ENCODE results near the gene DNAH2.

DNAH2 gene

DNA sequence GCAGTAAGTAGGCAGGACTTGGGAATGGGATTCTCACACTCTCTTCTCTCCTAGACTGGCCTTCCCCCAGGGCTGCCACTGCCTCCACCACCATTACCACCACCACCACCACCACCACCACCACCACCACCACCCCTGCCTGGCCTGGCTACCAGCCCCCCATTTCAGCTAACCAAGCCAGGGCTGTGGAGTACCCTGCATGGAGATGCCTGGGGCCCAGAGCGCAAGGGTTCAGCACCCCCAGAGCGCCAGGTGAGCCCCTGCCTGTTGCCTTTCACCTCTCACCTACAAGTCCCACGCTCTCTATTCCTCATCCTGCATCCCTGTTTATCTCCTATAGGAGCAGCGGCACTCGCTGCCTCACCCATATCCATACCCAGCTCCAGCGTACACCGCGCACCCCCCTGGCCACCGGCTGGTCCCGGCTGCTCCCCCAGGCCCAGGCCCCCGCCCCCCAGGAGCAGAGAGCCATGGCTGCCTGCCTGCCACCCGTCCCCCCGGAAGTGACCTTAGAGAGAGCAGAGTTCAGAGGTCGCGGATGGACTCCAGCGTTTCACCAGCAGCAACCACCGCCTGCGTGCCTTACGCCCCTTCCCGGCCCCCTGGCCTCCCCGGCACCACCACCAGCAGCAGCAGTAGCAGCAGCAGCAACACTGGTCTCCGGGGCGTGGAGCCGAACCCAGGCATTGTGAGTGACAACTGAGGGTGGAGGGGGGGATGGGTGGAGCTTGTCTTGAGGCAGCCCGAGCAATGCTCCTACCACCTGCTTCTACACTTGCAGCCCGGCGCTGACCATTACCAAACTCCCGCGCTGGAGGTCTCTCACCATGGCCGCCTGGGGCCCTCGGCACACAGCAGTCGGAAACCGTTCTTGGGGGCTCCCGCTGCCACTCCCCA lies 129.5 kb downstream of the DNAH2 start:
- H3K36me3 ChIP-seq (ENCODE audit: insufficient read depth, low read length) = peaks cover 67% of the 10 kb centered on the region
- H3K27ac ChIP-seq = no peak overlapping the region
- no peak for DNase-seq (ENCODE audit: low read depth, low spot score)
- no peak overlapping the region for H3K9ac ChIP-seq (ENCODE audit: insufficient read length)
- TF ChIP-seq FOXP2 (optimal IDR thresholded peaks at IDR 0.05; ENCODE audit: control extremely low read depth, extremely low read length, insufficient read depth) = no peak
- no peak for TF ChIP-seq POLR2AphosphoS5 (IDR thresholded peaks at IDR 0.05; ENCODE audit: borderline replicate concordance, low read depth, low read length)
- no peak for TF ChIP-seq EZH2 (IDR thresholded peaks at IDR 0.05)
- no peak overlapping the region for H3K4me3 ChIP-seq
- no peaks in the 10 kb centered on the region for H3K9me3 ChIP-seq (ENCODE audit: low read depth, low read length)

DNA sequence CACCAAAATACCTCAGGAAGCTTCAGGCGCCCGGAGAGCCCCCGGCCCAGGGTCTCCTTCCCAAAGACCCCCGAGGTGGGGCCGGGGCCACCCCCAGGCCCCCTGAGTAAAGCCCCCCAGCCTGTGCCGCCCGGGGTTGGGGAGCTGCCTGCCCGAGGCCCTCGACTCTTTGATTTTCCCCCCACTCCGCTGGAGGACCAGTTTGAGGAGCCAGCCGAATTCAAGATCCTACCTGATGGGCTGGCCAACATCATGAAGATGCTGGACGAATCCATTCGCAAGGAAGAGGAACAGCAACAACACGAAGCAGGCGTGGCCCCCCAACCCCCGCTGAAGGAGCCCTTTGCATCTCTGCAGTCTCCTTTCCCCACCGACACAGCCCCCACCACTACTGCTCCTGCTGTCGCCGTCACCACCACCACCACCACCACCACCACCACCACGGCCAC lies 130.6 kb downstream of the DNAH2 start:
- H3K9me3 ChIP-seq (ENCODE audit: low read depth, low read length) = no peaks in the 10 kb centered on the region
- no peak overlapping the region for H3K9ac ChIP-seq (ENCODE audit: insufficient read length)
- DNase-seq (ENCODE audit: low read depth, low spot score) = no peak
- H3K36me3 ChIP-seq (ENCODE audit: insufficient read depth, low read length) = peaks cover 79% of the 10 kb centered on the region
- H3K27ac ChIP-seq = no peak overlapping the region
- H3K4me3 ChIP-seq = no peak overlapping the region
- no peak for TF ChIP-seq POLR2AphosphoS5 (IDR thresholded peaks at IDR 0.05; ENCODE audit: borderline replicate concordance, low read depth, low read length)
- no peak for TF ChIP-seq EZH2 (IDR thresholded peaks at IDR 0.05)
- no peak for TF ChIP-seq FOXP2 (optimal IDR thresholded peaks at IDR 0.05; ENCODE audit: control extremely low read depth, extremely low read length, insufficient read depth)

DNA sequence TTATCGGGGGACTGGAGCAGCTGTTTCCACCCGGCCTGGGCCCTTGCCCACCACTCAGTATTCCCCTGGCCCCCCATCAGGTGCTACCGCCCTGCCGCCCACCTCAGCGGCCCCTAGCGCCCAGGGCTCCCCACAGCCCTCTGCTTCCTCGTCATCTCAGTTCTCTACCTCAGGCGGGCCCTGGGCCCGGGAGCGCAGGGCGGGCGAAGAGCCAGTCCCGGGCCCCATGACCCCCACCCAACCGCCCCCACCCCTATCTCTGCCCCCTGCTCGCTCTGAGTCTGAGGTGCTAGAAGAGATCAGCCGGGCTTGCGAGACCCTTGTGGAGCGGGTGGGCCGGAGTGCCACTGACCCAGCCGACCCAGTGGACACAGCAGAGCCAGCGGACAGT lies 131.2 kb downstream of the DNAH2 start:
- DNase-seq (ENCODE audit: low read depth, low spot score) = no peak
- Histone ChIP-seq H3K4me3 (no peak overlapping the region), H3K36me3 (ENCODE audit: insufficient read depth, low read length) (peaks cover 82% of the 10 kb centered on the region), H3K27ac (no peak overlapping the region), H3K9me3 (ENCODE audit: low read depth, low read length) (no peaks in the 10 kb centered on the region), H3K9ac (ENCODE audit: insufficient read length) (no peak overlapping the region)
- TF ChIP-seq EZH2 (IDR thresholded peaks at IDR 0.05) (no peak), POLR2AphosphoS5 (IDR thresholded peaks at IDR 0.05; ENCODE audit: borderline replicate concordance, low read depth, low read length) (no peak), FOXP2 (optimal IDR thresholded peaks at IDR 0.05; ENCODE audit: control extremely low read depth, extremely low read length, insufficient read depth) (no peak)

DNA sequence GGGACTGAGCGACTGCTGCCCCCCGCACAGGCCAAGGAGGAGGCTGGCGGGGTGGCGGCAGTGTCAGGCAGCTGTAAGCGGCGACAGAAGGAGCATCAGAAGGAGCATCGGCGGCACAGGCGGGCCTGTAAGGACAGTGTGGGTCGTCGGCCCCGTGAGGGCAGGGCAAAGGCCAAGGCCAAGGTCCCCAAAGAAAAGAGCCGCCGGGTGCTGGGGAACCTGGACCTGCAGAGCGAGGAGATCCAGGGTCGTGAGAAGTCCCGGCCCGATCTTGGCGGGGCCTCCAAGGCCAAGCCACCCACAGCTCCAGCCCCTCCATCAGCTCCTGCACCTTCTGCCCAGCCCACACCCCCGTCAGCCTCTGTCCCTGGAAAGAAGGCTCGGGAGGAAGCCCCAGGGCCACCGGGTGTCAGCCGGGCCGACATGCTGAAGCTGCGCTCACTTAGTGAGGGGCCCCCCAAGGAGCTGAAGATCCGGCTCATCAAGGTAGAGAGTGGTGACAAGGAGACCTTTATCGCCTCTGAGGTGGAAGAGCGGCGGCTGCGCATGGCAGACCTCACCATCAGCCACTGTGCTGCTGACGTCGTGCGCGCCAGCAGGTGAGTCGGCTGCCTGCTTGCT lies 131.7 kb downstream of the DNAH2 start:
- Histone ChIP-seq H3K27ac (no peak overlapping the region), H3K9ac (ENCODE audit: insufficient read length) (no peak overlapping the region), H3K4me3 (no peak overlapping the region), H3K9me3 (ENCODE audit: low read depth, low read length) (no peaks in the 10 kb centered on the region), H3K36me3 (ENCODE audit: insufficient read depth, low read length) (peaks cover 86% of the 10 kb centered on the region)
- no peak for DNase-seq (ENCODE audit: low read depth, low spot score)
- TF ChIP-seq FOXP2 (optimal IDR thresholded peaks at IDR 0.05; ENCODE audit: control extremely low read depth, extremely low read length, insufficient read depth) (no peak), POLR2AphosphoS5 (IDR thresholded peaks at IDR 0.05; ENCODE audit: borderline replicate concordance, low read depth, low read length) (no peak), EZH2 (IDR thresholded peaks at IDR 0.05) (no peak)

DNA sequence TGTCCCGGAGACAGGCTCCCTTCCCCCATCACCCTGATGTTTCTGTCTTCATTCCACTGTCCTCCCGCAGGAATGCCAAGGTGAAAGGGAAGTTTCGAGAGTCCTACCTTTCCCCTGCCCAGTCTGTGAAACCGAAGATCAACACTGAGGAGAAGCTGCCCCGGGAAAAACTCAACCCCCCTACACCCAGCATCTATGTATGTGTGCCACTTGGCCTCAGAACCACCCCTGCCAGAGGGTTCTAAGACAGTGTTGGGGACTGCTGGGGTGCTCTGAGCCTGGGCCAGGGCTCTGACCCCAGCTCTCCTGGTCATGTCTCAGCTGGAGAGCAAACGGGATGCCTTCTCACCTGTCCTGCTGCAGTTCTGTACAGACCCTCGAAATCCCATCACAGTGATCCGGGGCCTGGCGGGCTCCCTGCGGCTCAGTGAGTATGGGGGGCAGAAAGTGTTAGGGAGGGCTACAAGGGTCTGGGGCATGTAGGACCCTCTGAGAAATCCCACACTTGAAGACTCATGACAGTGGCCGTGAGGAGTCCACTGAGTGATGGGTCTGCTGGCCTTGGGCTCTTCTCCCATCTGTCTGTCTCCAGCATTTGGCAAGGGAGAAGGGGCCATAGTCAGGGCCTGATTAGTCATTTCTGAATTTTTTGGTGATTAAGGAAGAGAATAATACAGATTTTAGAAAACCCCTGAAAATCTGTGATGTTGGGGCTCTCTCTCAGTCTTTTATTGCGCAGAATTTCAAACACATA lies 132.4 kb downstream of the DNAH2 start:
- H3K27ac ChIP-seq = no peak overlapping the region
- peaks cover 85% of the 10 kb centered on the region for H3K36me3 ChIP-seq (ENCODE audit: insufficient read depth, low read length)
- DNase-seq (ENCODE audit: low read depth, low spot score) = no peak
- H3K9me3 ChIP-seq (ENCODE audit: low read depth, low read length) = no peaks in the 10 kb centered on the region
- no peak overlapping the region for H3K9ac ChIP-seq (ENCODE audit: insufficient read length)
- TF ChIP-seq FOXP2 (optimal IDR thresholded peaks at IDR 0.05; ENCODE audit: control extremely low read depth, extremely low read length, insufficient read depth) = no peak
- TF ChIP-seq POLR2AphosphoS5 (IDR thresholded peaks at IDR 0.05; ENCODE audit: borderline replicate concordance, low read depth, low read length) = no peak
- no peak for TF ChIP-seq EZH2 (IDR thresholded peaks at IDR 0.05)
- no peak overlapping the region for H3K4me3 ChIP-seq

DNA sequence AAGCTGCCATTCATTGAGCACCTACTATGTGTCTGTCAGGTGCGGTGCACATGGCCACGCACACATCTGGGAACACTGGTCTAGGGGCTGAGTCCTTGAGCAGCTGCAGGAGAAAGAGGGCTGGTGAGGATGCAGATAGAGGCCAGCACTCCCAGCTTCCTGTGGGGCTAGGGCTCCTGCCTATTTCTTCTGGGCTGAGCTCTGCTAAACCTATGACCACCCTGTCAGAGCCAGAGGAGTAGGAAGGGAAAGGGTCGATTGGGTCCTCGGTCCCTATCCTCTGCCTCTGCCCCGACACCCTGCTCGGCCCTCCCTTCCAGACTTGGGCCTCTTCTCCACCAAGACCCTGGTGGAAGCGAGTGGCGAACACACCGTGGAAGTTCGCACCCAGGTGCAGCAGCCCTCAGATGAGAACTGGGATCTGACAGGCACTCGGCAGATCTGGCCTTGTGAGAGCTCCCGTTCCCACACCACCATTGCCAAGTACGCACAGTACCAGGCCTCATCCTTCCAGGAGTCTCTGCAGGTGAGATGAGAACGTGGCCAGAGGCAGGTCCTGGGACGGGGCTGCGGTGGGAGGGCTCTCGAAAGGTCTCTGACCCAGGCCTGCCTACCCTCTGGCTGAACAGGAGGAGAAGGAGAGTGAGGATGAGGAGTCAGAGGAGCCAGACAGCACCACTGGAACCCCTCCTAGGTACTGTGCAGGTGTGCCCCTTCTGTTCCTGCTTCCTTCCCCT lies 133.3 kb downstream of the DNAH2 start:
- peaks cover 80% of the 10 kb centered on the region for H3K36me3 ChIP-seq (ENCODE audit: insufficient read depth, low read length)
- TF ChIP-seq FOXP2 (optimal IDR thresholded peaks at IDR 0.05; ENCODE audit: control extremely low read depth, extremely low read length, insufficient read depth) (no peak), POLR2AphosphoS5 (IDR thresholded peaks at IDR 0.05; ENCODE audit: borderline replicate concordance, low read depth, low read length) (no peak), EZH2 (IDR thresholded peaks at IDR 0.05) (no peak)
- H3K9ac ChIP-seq (ENCODE audit: insufficient read length) = no peak overlapping the region
- no peak overlapping the region for H3K4me3 ChIP-seq
- H3K27ac ChIP-seq = no peak overlapping the region
- no peak for DNase-seq (ENCODE audit: low read depth, low spot score)
- no peaks in the 10 kb centered on the region for H3K9me3 ChIP-seq (ENCODE audit: low read depth, low read length)

DNA sequence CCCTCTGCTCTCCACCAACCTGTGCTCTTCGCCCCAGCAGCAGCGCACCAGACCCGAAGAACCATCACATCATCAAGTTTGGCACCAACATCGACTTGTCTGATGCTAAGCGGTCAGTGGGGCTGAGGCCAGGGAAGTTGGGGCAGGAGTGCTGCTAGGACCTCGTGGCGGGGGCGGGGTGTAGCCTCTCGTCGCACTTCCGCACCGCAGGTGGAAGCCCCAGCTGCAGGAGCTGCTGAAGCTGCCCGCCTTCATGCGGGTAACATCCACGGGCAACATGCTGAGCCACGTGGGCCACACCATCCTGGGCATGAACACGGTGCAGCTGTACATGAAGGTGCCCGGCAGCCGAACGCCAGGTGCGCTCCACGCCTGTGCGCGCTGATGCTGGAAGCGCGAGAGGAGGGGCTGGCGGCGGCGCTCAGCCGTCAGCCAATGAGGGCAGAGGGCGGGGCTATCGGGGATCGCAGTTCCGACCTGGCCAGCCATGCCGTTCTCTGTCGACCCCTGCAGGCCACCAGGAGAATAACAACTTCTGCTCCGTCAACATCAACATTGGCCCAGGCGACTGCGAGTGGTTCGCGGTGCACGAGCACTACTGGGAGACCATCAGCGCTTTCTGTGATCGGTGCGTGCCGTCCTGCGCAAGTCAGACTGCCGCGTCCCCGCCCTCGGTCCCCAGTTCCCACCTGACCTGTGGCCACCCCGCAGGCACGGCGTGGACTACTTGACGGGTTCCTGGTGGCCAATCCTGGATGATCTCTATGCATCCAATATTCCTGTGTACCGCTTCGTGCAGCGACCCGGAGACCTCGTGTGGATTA lies 134.1 kb downstream of the DNAH2 start:
- no peaks in the 10 kb centered on the region for H3K9me3 ChIP-seq (ENCODE audit: low read depth, low read length)
- peaks cover 72% of the 10 kb centered on the region for H3K36me3 ChIP-seq (ENCODE audit: insufficient read depth, low read length)
- H3K27ac ChIP-seq = no peak overlapping the region

More for the DNA sequence above, 134.1 kb downstream of the DNAH2 start:
- DNase-seq (ENCODE audit: low read depth, low spot score) = no peak
- TF ChIP-seq FOXP2 (optimal IDR thresholded peaks at IDR 0.05; ENCODE audit: control extremely low read depth, extremely low read length, insufficient read depth) (no peak), EZH2 (IDR thresholded peaks at IDR 0.05) (no peak), POLR2AphosphoS5 (IDR thresholded peaks at IDR 0.05; ENCODE audit: borderline replicate concordance, low read depth, low read length) (no peak)
- Histone ChIP-seq H3K4me3 (no peak overlapping the region), H3K9ac (ENCODE audit: insufficient read length) (no peak overlapping the region)

Data from SK-N-MC (cell line).